Measurements from ENCODE around the gene ZNF669. TPM values are rescaled to one million over a fixed set of nuclear protein-coding genes. Genes with fewer than 3 reads are reported as not detected.
"Not testable (repeated sequence)": the region's sequence is repeated elsewhere in the genome, so short reads cannot be mapped to it uniquely, and the experiment has no call there.

ZNF669 gene
- 8.4 and 22.3 TPM in 2 replicates for total RNA-seq (2014; rRNA removed; shearing (Covaris generic); ENCODE audit: low replicate concordance)

GRCh38 chr1:247103859-247104591 is at the start of gene ZNF669:
ZNF669 (minus strand) TSS chr1:247104356; CDS start chr1:247104199, 157 bp downstream.
- Histone ChIP-seq H4K20me1 (ENCODE audit: insufficient read depth, low read depth, low read length) (no peaks in the 10 kb centered on the region), H3K4me3 (ENCODE audit: low read length) (peak within 1 kb of the TSS; percentile 100), H3K79me2 (ENCODE audit: low read length) (peaks cover 37% of the 10 kb centered on the region), H3K4me2 (ENCODE audit: low read depth, low read length, poor library complexity, severe bottlenecking) (peak within 1 kb of the TSS; percentile 83), H3K9ac (ENCODE audit: low read length) (peak within 1 kb of the TSS; percentile 99), H3K27ac (ENCODE audit: low read length) (peak within 1 kb of the TSS; percentile 67), H2AFZ (ENCODE audit: low read length) (peak within 1 kb of the TSS; percentile 91; the same call in 1 of the 2 replicates), H3K27me3 (ENCODE audit: low read length) (no peaks in the 10 kb centered on the region), H3K4me1 (ENCODE audit: low read length) (peaks cover 6% of the 10 kb centered on the region), H3K9me3 (ENCODE audit: low read length) (peaks cover 32% of the 10 kb centered on the region), H3K9me2 (replicated peaks; ENCODE audit: insufficient read depth, low read length) (no peaks in the 10 kb centered on the region), H3K36me3 (ENCODE audit: insufficient read depth, low read length) (peaks cover 31% of the 10 kb centered on the region)
- DNase-seq, result peak; percentile 98

- Histone ChIP-seq H3K4me2 (ENCODE audit: low read depth, low read length, poor library complexity, severe bottlenecking) (no peak overlapping the region), H2AFZ (ENCODE audit: low read length) (no peak overlapping the region), H3K9me2 (replicated peaks; ENCODE audit: insufficient read depth, low read length) (no peaks in the 10 kb centered on the region), H3K36me3 (ENCODE audit: insufficient read depth, low read length) (peaks cover 58% of the 10 kb centered on the region), H3K4me3 (ENCODE audit: low read length) (no peak overlapping the region), H3K27ac (ENCODE audit: low read length) (no peak overlapping the region), H4K20me1 (ENCODE audit: insufficient read depth, low read depth, low read length) (no peaks in the 10 kb centered on the region), H3K9me3 (ENCODE audit: low read length) (peaks cover 43% of the 10 kb centered on the region), H3K79me2 (ENCODE audit: low read length) (peaks cover 47% of the 10 kb centered on the region), H3K4me1 (ENCODE audit: low read length) (no peaks in the 10 kb centered on the region), H3K9ac (ENCODE audit: low read length) (no peak overlapping the region), H3K27me3 (ENCODE audit: low read length) (no peaks in the 10 kb centered on the region)
- no peak for DNase-seq
These were observed 43.6 kb upstream of the ZNF669 start for GRCh38 chr1:247147781-247148180.

DNA sequence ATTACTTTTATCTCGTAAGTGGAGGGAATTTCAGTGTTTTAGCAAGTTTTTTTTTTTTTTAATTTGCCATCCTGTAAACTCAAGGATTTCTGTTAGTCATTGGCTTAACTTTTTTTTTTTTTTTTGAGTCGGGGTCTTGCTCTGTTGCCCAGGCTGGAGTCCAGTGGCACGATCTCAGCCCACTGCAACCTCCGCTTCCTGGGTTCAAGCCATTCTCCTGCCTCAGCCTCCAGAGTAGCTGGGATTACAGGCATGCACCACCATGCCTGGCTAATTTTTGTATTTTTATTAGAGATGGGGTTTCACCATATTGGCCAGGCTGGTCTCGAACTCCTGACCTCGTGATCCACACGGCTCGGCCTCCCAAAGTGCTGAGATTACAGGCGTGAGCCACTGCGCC is 43.0 kb upstream of the ZNF669 start:
- H3K4me3 ChIP-seq (ENCODE audit: low read length); H4K20me1 ChIP-seq (ENCODE audit: insufficient read depth, low read depth, low read length); H3K9me2 ChIP-seq (replicated peaks; ENCODE audit: insufficient read depth, low read length); H3K27me3 ChIP-seq (ENCODE audit: low read length); DNase-seq; H3K9ac ChIP-seq (ENCODE audit: low read length); H3K4me1 ChIP-seq (ENCODE audit: low read length); H3K27ac ChIP-seq (ENCODE audit: low read length); H2AFZ ChIP-seq (ENCODE audit: low read length); H3K4me2 ChIP-seq (ENCODE audit: low read depth, low read length, poor library complexity, severe bottlenecking): not testable (repeated sequence)
- Histone ChIP-seq H3K79me2 (ENCODE audit: low read length) (peaks cover 43% of the 10 kb centered on the region), H3K9me3 (ENCODE audit: low read length) (peaks cover 40% of the 10 kb centered on the region), H3K36me3 (ENCODE audit: insufficient read depth, low read length) (peaks cover 52% of the 10 kb centered on the region)

GRCh38 chr1:247146671-247147070 is 42.5 kb upstream of the ZNF669 start:
- Histone ChIP-seq H2AFZ (ENCODE audit: low read length) (no peak overlapping the region), H3K9ac (ENCODE audit: low read length) (no peak overlapping the region), H3K27ac (ENCODE audit: low read length) (no peak overlapping the region), H3K4me3 (ENCODE audit: low read length) (no peak overlapping the region), H3K9me3 (ENCODE audit: low read length) (peaks cover 43% of the 10 kb centered on the region), H4K20me1 (ENCODE audit: insufficient read depth, low read depth, low read length) (no peaks in the 10 kb centered on the region), H3K4me1 (ENCODE audit: low read length) (no peaks in the 10 kb centered on the region), H3K4me2 (ENCODE audit: low read depth, low read length, poor library complexity, severe bottlenecking) (no peak overlapping the region), H3K36me3 (ENCODE audit: insufficient read depth, low read length) (peaks cover 50% of the 10 kb centered on the region), H3K27me3 (ENCODE audit: low read length) (no peaks in the 10 kb centered on the region), H3K79me2 (ENCODE audit: low read length) (peaks cover 40% of the 10 kb centered on the region), H3K9me2 (replicated peaks; ENCODE audit: insufficient read depth, low read length) (no peaks in the 10 kb centered on the region)
- DNase-seq, result no peak

DNA sequence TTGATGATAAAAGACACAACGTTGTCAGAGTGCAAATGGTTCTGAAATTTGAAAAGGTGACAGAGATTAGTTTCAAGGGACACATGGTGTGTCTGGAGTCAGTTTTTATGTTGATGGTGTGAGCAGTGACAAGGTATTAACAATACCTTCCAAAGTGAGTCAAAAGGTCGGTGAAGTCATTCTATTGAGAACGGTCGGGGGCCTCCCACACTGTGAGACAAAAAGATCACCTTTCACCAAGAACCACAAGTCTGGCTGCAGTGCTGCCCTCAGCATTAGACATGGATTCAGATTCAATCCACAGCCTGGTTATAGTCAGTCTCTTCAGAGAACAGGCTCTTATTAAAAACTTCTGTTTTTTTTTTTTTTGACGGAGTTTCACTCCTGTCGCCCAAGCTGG is 41.1 kb upstream of the ZNF669 start:
- peaks cover 48% of the 10 kb centered on the region for H3K9me3 ChIP-seq (ENCODE audit: low read length)
- H2AFZ ChIP-seq (ENCODE audit: low read length), result no peak overlapping the region
- no peak overlapping the region for H3K27ac ChIP-seq (ENCODE audit: low read length)
- H3K9ac ChIP-seq (ENCODE audit: low read length), result no peak overlapping the region
- H3K4me3 ChIP-seq (ENCODE audit: low read length), result no peak overlapping the region
- no peaks in the 10 kb centered on the region for H3K27me3 ChIP-seq (ENCODE audit: low read length)
- no peak overlapping the region for H3K4me2 ChIP-seq (ENCODE audit: low read depth, low read length, poor library complexity, severe bottlenecking)
- DNase-seq, result no peak
- H3K4me1 ChIP-seq (ENCODE audit: low read length), result no peaks in the 10 kb centered on the region
- H3K36me3 ChIP-seq (ENCODE audit: insufficient read depth, low read length), result peaks cover 41% of the 10 kb centered on the region
- H3K79me2 ChIP-seq (ENCODE audit: low read length), result peaks cover 31% of the 10 kb centered on the region
- no peaks in the 10 kb centered on the region for H3K9me2 ChIP-seq (replicated peaks; ENCODE audit: insufficient read depth, low read length)
- H4K20me1 ChIP-seq (ENCODE audit: insufficient read depth, low read depth, low read length), result no peaks in the 10 kb centered on the region

GRCh38 chr1:247139557-247139956 is 35.4 kb upstream of the ZNF669 start:
- not testable (repeated sequence) for H3K27ac ChIP-seq (ENCODE audit: low read length); H3K27me3 ChIP-seq (ENCODE audit: low read length); H4K20me1 ChIP-seq (ENCODE audit: insufficient read depth, low read depth, low read length); H3K36me3 ChIP-seq (ENCODE audit: insufficient read depth, low read length); H3K9ac ChIP-seq (ENCODE audit: low read length); H3K4me1 ChIP-seq (ENCODE audit: low read length); H2AFZ ChIP-seq (ENCODE audit: low read length); DNase-seq; H3K4me2 ChIP-seq (ENCODE audit: low read depth, low read length, poor library complexity, severe bottlenecking); H3K9me2 ChIP-seq (replicated peaks; ENCODE audit: insufficient read depth, low read length); H3K4me3 ChIP-seq (ENCODE audit: low read length)
- H3K79me2 ChIP-seq (ENCODE audit: low read length), result peaks cover 34% of the 10 kb centered on the region
- H3K9me3 ChIP-seq (ENCODE audit: low read length), result peaks cover 49% of the 10 kb centered on the region

- Histone ChIP-seq H3K4me3 (ENCODE audit: low read length) (no peak overlapping the region), H3K36me3 (ENCODE audit: insufficient read depth, low read length) (0 out of 2 replicates have a peak, but pooled peaks cover 4% of the 10 kb centered on the region), H3K79me2 (ENCODE audit: low read length) (peaks cover 52% of the 10 kb centered on the region), H3K27ac (ENCODE audit: low read length) (no peak overlapping the region), H4K20me1 (ENCODE audit: insufficient read depth, low read depth, low read length) (no peaks in the 10 kb centered on the region), H3K9ac (ENCODE audit: low read length) (no peak overlapping the region), H3K4me2 (ENCODE audit: low read depth, low read length, poor library complexity, severe bottlenecking) (no peak overlapping the region), H3K9me2 (replicated peaks; ENCODE audit: insufficient read depth, low read length) (no peaks in the 10 kb centered on the region), H3K27me3 (ENCODE audit: low read length) (no peaks in the 10 kb centered on the region), H2AFZ (ENCODE audit: low read length) (no peak overlapping the region), H3K9me3 (ENCODE audit: low read length) (peaks cover 16% of the 10 kb centered on the region), H3K4me1 (ENCODE audit: low read length) (peaks cover 2% of the 10 kb centered on the region; the same call in 1 of the 2 replicates)
- no peak for DNase-seq
These were observed 27.1 kb upstream of the ZNF669 start for GRCh38 chr1:247131236-247131635.

- Histone ChIP-seq H3K4me3 (ENCODE audit: low read length) (peak overlapping the region; percentile 40; the same call in 1 of the 2 replicates), H3K79me2 (ENCODE audit: low read length) (peaks cover 19% of the 10 kb centered on the region), H3K4me2 (ENCODE audit: low read depth, low read length, poor library complexity, severe bottlenecking) (peak overlapping the region; percentile 42)
- not testable (repeated sequence) for H3K36me3 ChIP-seq (ENCODE audit: insufficient read depth, low read length); H3K9me3 ChIP-seq (ENCODE audit: low read length); H3K9ac ChIP-seq (ENCODE audit: low read length); H3K9me2 ChIP-seq (replicated peaks; ENCODE audit: insufficient read depth, low read length); H2AFZ ChIP-seq (ENCODE audit: low read length); H4K20me1 ChIP-seq (ENCODE audit: insufficient read depth, low read depth, low read length); H3K27ac ChIP-seq (ENCODE audit: low read length); H3K4me1 ChIP-seq (ENCODE audit: low read length); H3K27me3 ChIP-seq (ENCODE audit: low read length); DNase-seq
These were observed 23.5 kb upstream of the ZNF669 start for GRCh38 chr1:247127519-247128282.
